NCI-H187 treated with DMSO at 0.1 percent for 48 hours (cell line): Measurements from ENCODE around the gene CLDN3.

ENCODE experiments used
- DNase-seq: peaks from one replicate; lab custom pipeline; 2025; lab: John Stamatoyannopoulos, UW

CLDN3 gene

DNA sequence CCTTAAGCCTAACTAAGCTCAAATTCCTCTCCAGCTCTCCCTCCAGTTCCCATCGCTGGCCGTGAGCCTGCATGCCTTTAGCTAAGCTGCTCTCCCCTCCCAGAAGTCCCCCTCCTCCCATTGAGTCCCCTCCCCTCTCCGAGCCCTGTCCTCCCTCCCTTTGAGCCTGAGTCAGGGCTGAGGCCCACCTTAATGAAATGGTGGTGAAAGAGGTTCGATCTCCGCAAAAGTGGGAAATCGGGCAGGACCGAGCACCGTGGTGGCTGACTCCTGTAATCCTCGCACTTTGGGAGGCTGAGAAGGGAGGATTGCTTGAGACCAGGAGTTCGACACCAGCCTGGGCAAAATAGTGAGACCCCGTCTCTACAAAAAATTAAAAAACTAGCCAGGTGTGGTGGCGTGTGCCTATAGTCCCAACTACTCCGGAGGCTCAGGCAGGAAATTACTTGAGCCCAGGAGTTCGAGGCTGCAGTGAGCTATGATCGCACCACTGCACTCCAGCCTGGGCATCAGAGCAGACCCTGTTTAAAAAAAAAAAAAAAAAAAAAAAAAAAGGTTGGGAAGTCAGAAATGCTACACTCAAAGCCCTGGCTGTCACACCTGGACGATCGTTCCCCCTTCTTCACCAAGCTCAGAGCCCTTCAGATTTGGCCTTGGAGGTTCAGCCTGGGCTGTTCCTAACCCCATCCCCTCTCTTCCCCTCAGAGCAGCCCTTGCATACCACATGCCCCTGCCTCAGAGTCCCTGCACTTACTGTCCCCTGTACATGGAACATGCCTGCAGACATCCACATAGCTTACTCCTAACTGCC lies 995 bp upstream of the CLDN3 start:
- no peak for DNase-seq

GRCh38 chr7:73769481-73770001 lies 529 bp downstream of the CLDN3 start:
- no peak for DNase-seq

DNA sequence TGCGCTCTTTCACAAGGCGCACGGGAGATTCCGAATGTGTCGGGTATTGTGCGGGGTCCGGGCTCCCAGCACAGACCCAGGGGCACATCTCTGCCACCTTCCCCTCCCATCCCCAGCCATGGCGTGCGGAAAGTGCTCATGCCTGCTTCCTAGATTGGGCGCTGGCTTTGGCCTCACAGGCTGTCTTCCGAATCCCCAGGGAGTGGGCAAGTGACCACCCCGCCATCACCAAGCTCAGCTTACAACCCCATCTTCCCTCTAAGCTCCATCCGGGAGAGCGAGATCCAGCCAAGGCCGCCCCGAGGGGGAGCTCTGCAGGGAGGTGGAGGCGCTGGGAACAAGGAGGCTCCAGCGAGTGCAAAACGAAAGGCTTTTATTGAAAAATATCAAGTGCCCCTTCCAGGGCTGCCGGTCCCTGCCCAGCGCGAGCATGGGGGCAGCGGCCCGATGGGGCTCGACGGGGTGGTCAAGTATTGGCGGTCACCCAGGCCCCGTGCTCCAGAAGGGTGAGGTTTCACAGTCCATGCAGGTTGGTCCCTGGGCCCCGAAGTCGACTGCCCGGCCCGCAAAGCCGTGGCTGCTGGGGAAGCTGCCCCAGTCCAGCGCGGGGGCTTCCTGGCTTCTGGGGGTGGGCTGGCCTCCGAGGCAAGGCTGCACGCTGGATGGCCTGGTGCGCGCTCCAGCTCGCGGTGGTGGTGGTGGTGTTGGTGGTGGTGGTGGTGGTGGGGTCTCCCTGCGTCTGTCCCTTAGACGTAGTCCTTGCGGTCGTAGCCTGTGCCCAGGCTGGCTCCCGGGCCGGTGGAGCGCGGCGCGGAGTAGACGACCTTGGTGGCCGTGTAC lies 1.2 kb downstream of the CLDN3 start:
- DNase-seq, result no peak

DNA sequence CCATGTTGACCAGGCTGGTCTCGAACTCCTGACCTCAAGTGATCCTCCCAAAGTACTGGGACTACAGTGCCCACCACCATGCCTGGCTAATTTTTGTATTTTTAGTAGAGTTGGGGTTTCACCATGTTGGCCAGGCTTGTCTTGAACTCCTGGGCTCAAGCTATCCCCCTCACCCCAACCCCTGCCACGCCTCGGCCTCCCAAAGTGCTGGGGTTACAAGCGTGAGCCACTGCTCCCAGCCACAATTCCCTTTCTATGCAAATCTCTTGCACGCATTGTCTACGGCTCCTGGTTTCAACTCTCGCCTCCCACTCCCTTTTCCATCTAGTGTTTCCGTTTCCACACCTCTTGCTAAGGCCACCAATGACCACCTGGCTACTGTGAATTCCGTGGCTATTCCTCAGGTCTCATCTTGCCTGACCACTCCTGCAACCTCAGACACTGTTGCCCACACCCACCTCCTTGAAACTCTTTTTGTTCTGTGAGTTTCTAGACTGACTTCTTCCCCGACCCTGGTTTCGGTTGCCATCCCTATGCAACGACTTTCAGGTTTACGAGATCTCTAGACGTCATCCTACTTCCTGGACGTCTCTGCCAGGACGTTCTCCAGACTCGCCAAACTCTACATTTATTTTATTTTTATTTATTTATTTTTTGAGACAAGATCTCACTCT lies 3.4 kb downstream of the CLDN3 start:
- DNase-seq, result no peak

- DNase-seq, result no peak
Measured at GRCh38 chr7:73762659-73762999, 7.4 kb downstream of the CLDN3 start.

- no peak for DNase-seq
Measured at GRCh38 chr7:73761854-73762658, 8.0 kb downstream of the CLDN3 start.

- no peak for DNase-seq
Measured at GRCh38 chr7:73758581-73759138, 11.4 kb downstream of the CLDN3 start.

- no peak for DNase-seq
Measured at GRCh38 chr7:73749931-73750776, 19.9 kb downstream of the CLDN3 start.

GRCh38 chr7:73746378-73746777 lies 23.7 kb downstream of the CLDN3 start:
- no peak for DNase-seq

DNA sequence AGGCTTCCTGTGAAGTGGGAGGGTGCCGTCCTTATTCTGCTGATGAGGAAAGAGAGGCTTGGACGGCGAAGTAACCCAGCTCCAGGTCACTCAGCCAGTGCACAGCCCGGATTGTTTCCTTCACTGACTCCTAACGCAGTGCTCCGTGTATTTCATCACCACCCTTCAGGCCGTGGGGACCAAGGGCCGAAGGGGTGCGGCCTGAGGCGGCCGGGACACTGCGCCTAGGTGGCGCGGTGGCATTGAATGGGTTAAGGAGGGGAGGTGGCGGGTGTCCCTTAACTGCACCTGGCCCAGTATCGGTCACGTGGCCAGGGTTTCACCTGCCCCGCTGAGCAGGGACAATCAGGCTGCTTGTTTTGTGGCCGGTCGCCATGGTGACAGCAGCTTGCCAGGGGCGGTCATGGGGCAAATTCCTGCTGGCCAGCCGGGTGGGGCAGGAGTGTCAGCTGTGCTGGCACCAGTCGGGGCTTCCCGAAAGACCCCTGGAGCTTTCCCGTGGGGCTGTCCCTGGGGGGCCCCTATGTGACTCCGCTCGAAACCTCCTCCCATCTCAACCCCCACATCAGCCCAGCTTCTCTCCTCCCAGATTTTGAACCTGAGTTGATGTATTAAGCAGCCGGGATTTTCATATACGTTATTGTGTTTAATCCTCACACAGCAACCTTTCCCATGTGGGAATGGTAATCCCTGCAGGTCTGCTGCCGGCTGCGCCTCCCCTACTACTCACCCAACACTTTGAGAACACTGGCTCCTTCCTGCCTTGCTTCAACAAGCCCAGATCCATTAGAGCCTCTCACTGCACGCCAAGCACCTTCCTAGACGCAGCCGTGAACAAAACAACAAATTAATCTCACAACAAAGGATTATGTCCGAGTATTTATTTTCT lies 27.1 kb downstream of the CLDN3 start:
- peak; percentile 77 for DNase-seq

DNA sequence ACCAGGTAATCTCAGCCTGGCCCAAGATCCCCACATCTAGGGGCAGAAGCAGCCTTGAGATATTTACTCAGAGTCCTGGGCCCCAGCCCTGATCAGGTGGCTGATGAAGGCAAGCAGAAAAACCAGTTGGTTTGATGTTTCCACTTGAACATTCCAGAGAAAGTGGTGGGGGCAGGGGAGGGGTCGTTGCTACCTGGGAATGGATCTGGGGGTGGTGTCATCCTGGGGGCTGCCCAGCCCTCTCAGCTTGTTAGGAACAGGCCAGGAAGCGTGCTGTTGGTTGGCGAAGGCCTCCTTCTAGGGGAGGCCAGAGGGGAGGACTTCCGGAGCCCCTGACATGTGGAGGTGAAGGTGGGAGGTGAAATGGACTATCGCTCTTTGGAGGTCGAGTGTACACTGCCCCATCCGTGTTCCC lies 27.7 kb downstream of the CLDN3 start:
- DNase-seq, result no peak

DNA sequence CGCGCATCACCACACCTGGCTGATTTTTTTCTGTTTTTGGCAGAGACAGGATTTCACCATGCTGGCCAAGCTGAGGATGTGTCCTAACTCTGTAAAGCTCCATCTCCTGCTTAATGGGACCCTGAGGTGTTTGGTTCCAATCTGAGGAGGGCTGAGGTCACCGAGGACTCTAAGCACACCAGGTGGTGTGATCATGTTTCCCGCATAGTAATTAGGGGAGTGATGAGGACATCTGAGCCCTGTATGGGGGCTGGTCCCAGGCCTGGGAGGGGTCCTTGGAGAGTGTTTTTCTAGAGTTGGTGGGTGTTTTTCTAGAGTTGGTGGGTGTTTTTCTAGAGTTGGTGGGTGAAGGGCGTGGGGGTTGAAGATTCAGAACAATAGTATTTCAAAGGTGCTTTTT lies 28.5 kb downstream of the CLDN3 start:
- DNase-seq, result peak; percentile 34

DNA sequence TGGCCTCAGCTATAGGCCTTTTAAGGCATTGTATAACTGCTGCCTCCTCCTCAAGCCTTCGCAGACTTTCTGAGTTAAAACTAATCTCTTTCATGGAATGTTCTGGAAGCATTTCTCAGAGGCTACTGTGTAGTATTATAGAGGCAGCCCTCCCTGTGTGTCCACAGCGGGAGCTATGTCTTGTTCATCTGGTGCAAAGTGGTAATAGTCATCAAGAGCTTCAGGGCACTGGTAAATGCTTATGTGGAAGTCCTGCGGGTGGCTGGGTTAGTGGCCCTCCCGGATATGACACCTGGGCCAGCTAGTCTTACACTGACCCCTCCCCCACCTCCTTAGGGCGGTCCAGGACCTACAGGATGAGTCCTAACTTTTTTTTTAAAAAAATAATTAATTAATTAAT lies 29.3 kb downstream of the CLDN3 start:
- no peak for DNase-seq

DNA sequence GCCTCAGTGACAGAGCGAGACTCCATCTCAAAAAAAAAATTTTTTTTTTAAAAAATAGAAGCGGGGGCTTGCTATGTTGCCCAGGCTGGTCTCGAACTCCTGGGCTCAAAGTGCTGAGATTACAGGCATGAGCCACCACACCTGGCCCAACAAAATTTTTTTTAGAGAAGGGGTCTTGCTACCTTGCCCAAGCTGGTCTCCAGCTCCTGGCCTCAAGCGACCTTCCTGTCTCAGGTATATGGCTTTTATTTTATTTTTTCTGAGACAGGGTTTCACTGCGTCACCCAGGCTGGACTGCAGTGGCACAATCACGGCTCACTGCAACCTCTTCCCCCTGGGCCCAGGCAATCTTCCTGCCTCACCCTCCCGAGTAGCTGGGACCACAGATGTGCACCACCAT lies 29.9 kb downstream of the CLDN3 start:
- no peak for DNase-seq

- DNase-seq, result no peak
Measured at GRCh38 chr7:73739387-73739767, 30.7 kb downstream of the CLDN3 start.

DNA sequence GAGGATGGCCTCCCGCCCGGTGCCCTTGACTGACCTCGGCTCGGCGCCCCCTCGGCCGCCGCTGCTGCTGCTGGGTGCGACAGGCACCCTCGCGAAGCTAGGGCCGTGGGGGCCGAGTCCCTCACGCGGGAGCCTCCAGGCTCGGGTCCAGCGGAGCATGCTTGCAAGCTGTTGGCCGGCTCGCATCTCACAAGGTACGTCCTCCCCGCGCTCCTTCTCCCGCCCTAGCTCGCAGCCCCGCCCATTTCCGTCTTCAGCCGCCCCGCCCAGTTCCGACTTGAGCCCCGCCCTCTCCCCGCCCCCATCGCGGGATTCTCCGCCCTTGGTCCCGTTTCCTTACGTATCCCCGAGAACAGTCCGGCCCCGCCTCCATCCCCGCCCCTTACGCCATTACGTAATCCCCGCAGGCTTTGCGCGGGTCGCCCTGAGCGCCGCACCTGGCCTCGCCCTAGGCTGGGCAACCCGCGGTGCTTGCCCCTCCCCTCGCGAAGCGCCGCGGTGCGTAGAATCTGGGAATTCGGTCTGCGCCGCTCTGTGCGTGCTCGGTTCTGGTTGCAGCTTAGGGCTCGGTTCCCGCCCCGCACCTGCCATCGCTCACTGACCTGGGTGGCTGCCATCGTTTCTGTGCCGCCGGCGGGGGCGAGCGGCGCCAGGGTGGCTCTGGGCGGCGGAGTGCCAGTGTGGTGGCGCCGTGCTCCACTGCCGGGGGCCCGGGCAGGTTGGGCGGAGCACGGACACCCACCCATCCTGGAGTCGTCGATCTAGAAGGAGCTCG lies 31.3 kb downstream of the CLDN3 start, which contains the start of gene ABHD11:
Gene ABHD11 (minus strand): TSS at position 191 of the 775 bp plus-strand sequence. CDS start 32 bp downstream, at position 159.
- DNase-seq, result peak; percentile 89

- DNase-seq, result peak; percentile 33
Measured at GRCh38 chr7:73738220-73738611, 31.9 kb downstream of the CLDN3 start.

- no peak for DNase-seq
Measured at GRCh38 chr7:73737491-73738219, 32.4 kb downstream of the CLDN3 start.
